Neuronal stem cell (in vitro differentiated cells): ENCODE measurements around the gene GCSH.

ENCODE experiments used
- DNase-seq: peaks from one replicate; pipeline ENCODE4 v3.0.0-alpha.2; 2013; ENCODE audit warnings: low spot score
- H2AFZ ChIP-seq: one replicate; pipeline ENCODE4 v1.6.1; 2013; ENCODE audit warnings: mild to moderate bottlenecking, low read length, inconsistent platforms
- H2AK5ac ChIP-seq: 2 replicates; pipeline ENCODE4 v1.6.1; 2013; ENCODE audit warnings: low read depth, mild to moderate bottlenecking, inconsistent platforms, low read length, moderate library complexity, mixed read lengths
- H2BK120ac ChIP-seq: 2 replicates; pipeline ENCODE4 v1.6.1; 2013; ENCODE audit warnings: low read depth, mild to moderate bottlenecking, inconsistent platforms, low read length, moderate library complexity, mixed read lengths
- H2BK12ac ChIP-seq: one replicate; pipeline ENCODE4 v1.6.1; 2013; ENCODE audit warnings: low read length, inconsistent platforms
- H2BK15ac ChIP-seq: 2 replicates; pipeline ENCODE4 v1.6.1; 2013; ENCODE audit warnings: mild to moderate bottlenecking, low read length, inconsistent platforms, mixed read lengths
- H2BK5ac ChIP-seq: one replicate; pipeline ENCODE4 v1.6.1; 2013; ENCODE audit warnings: inconsistent platforms, mild to moderate bottlenecking, low read length, moderate library complexity
- H3K14ac ChIP-seq: one replicate; pipeline ENCODE4 v1.6.1; 2013; ENCODE audit warnings: low read length, inconsistent platforms
- H3K18ac ChIP-seq: 2 replicates; pipeline ENCODE4 v1.6.1; 2013; ENCODE audit warnings: low read length, inconsistent platforms
- H3K23ac ChIP-seq: 2 replicates; pipeline ENCODE4 v1.6.1; 2013; ENCODE audit warnings: low read depth, mild to moderate bottlenecking, mixed read lengths, low read length, inconsistent platforms; ENCODE audit not compliant: poor library complexity
- H3K27ac ChIP-seq: replicated peaks from 3 replicates; pipeline ENCODE4 v1.5.1; 2013; ENCODE audit warnings: low read length, inconsistent platforms
- H3K27me3 ChIP-seq, 3 experiments: 2 replicates each; pipeline ENCODE4 v1.6.1; 2013; ENCODE audit warnings: low read length in 3 of 3, mild to moderate bottlenecking in 2 of 3, inconsistent platforms in 1 of 3, low read depth in 1 of 3, mixed read lengths in 1 of 3, moderate library complexity in 1 of 3; ENCODE audit not compliant: control insufficient read depth in 3 of 3, insufficient read depth in 3 of 3
- H3K36me3 ChIP-seq, 2 donors: replicated peaks in 1 of 2; 2 replicates each; pipeline ENCODE4 v1.6.1; 2013; ENCODE audit warnings: low read length in 2 of 2; ENCODE audit not compliant: control insufficient read depth in 2 of 2, insufficient read depth in 2 of 2
- H3K4ac ChIP-seq: 2 replicates; pipeline ENCODE4 v1.6.1; 2013; ENCODE audit warnings: inconsistent platforms, mild to moderate bottlenecking, low read length, moderate library complexity
- H3K4me1 ChIP-seq, 2 donors: 1 replicate in 1 of 2; 2 replicates in 1 of 2; pipeline ENCODE4 v1.6.1; 2013; ENCODE audit warnings: low read length in 2 of 2, low read depth in 1 of 2; ENCODE audit not compliant: control insufficient read depth in 2 of 2, insufficient read depth in 1 of 2
- H3K4me2 ChIP-seq: one replicate; pipeline ENCODE4 v1.6.1; 2013; ENCODE audit warnings: mild to moderate bottlenecking, low read length, inconsistent platforms; ENCODE audit not compliant: insufficient read depth, poor library complexity, severe bottlenecking
- H3K4me3 ChIP-seq, 2 donors: 2 replicates each; pipeline ENCODE4 v1.5.1; 2013; ENCODE audit warnings: low read length in 2 of 2, mild to moderate bottlenecking in 2 of 2, inconsistent platforms in 1 of 2, moderate library complexity in 1 of 2
- H3K79me1 ChIP-seq: one replicate; pipeline ENCODE4 v1.6.1; 2013; ENCODE audit warnings: low read depth, mild to moderate bottlenecking, inconsistent platforms, low read length, moderate library complexity
- H3K9ac ChIP-seq: one replicate; pipeline ENCODE4 v1.6.1; 2013; ENCODE audit warnings: mild to moderate bottlenecking, low read depth, low read length, inconsistent platforms; ENCODE audit not compliant: poor library complexity
- H3K9me3 ChIP-seq, 2 donors: replicated peaks in 1 of 2; 2 replicates each; pipeline versions ENCODE3 to v1.6.1; 2013; ENCODE audit warnings: low read length in 2 of 2, mild to moderate bottlenecking in 2 of 2, inconsistent platforms in 1 of 2, low read depth in 1 of 2, mixed read lengths in 1 of 2, moderate library complexity in 1 of 2; ENCODE audit not compliant: control insufficient read depth in 2 of 2, insufficient read depth in 1 of 2
- H4K8ac ChIP-seq: one replicate; pipeline ENCODE4 v1.6.1; 2013; ENCODE audit warnings: low read depth, mild to moderate bottlenecking, inconsistent platforms, low read length, moderate library complexity
- H4K91ac ChIP-seq: one replicate; pipeline ENCODE4 v1.6.1; 2013; ENCODE audit warnings: low read length, low read depth, mild to moderate bottlenecking, inconsistent platforms; ENCODE audit not compliant: poor library complexity
- WGBS, 2 donors: extraction: QIAGEN DNeasy Blood & Tissue Kit; methylation state at CpG; one replicate each; pipeline ENCODE4 v1.1.7; 2013; ENCODE audit warnings: missing lambda C conversion rate in 2 of 2, mixed read lengths in 1 of 2; ENCODE audit not compliant: insufficient read length in 2 of 2, insufficient replicate concordance in 1 of 2; ENCODE audit errors: extremely low coverage in 2 of 2; 5-methylcytosine and 5-hydroxymethylcytosine counted together

Gene GCSH

DNA sequence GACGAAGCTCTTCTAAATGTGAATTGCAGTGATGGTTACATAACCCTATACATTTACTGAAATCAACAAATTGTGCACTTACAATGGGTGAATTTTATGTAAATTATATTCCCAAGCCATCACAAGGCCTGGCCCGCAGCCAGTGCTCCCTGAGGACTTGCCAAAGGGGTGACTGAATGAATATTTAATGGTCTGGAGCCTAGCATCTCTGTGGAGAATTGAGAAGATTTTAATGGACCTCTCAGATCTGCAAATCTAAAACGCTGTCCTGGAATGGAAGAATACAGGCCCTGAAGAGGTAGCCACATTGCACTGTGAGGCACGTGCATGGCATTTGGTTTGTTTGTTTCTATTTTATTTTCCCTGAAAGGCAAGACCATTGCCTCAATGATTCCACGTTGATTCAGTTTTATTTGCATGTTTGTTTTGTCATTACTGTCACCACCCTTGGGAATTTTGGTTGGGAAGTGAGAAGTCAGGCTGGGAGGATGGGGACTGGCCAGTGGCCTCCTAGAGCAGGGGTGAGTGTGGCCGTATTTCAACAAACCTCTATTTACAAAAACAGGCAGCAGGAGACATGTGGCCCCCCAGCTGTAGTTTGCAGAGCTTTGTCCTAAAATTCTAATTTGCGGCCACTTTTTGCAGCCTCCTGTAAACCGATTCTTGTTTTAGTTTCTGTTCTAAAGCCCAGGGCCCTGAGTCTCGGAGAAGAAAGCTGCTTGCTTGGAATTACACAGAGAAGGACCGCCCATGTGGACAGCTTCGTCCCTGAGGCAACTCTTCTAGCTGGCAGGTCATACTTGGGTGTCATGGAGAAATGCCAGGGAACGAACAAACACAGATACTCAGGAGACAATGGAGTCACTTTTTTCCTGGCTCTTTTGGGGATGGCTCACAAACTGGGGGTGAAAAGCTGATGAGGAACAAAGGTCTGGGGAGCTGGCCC lies 40.5 kb upstream of the GCSH start:
- Histone ChIP-seq H3K4me2 (no peak overlapping the region), H4K8ac (no peak overlapping the region), H2BK12ac (no peak overlapping the region), H3K79me1 (no peaks in the 10 kb centered on the region), H3K18ac (no peak overlapping the region), H2BK5ac (no peak overlapping the region), H3K36me3 (no peaks in the 10 kb centered on the region), H3K4me1 (peaks cover 0 to 6% of the 10 kb centered on the region in 2 donors), H3K14ac (no peak overlapping the region), H3K23ac (no peak overlapping the region), H3K9me3 (no peaks in the 10 kb centered on the region), H3K4ac (no peak overlapping the region), H3K4me3 (no peak overlapping the region), H2AFZ (peak overlapping the region; percentile 64), H3K9ac (no peak overlapping the region), H2AK5ac (no peak overlapping the region), H4K91ac (no peak overlapping the region), H3K27me3 (peaks cover 0 to 4% (median 0%) of the 10 kb centered on the region in 3 experiments), H2BK120ac (no peak overlapping the region), H2BK15ac (no peak overlapping the region), H3K27ac (no peak overlapping the region)
- DNase-seq = no peak
- no CpG with 5 or more reads among the region's 12 CpGs for WGBS, 2 donors

DNA sequence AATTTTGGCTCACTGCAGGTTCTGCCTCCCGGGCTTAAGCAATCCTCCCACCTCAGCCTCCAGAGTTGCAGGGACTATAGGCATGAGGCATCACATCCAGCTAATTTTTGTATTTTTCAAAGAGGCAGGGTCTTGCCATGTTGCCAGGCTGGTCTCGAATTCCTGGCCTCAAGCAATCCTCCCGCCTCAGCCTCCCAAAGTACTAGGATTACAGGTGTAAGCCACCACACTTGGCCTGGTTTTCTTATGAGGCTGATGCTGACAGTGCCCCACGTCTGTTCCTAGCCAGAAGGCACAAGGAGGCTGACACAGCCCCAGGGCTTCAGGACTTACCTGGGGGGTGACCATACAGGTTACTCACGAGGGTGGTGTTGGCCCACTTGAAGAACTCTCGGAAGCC lies 33.9 kb upstream of the GCSH start:
- Histone ChIP-seq H2BK12ac (no peak overlapping the region), H3K4me1 (no peaks in the 10 kb centered on the region), H2BK5ac (no peak overlapping the region), H2AK5ac (no peak overlapping the region), H3K18ac (no peak overlapping the region), H3K4ac (no peak overlapping the region), H3K23ac (no peak overlapping the region), H2BK15ac (no peak overlapping the region), H3K4me2 (no peak overlapping the region), H2AFZ (no peak overlapping the region), H3K9ac (no peak overlapping the region), H4K8ac (no peak overlapping the region), H3K14ac (no peak overlapping the region), H2BK120ac (no peak overlapping the region), H3K27me3 (no peaks in the 10 kb centered on the region), H3K27ac (no peak overlapping the region), H3K79me1 (no peaks in the 10 kb centered on the region), H3K4me3 (no peak overlapping the region), H3K36me3 (no peaks in the 10 kb centered on the region), H3K9me3 (no peaks in the 10 kb centered on the region), H4K91ac (no peak overlapping the region)
- no CpG with 5 or more reads among the region's 6 CpGs for WGBS, 2 donors
- no peak for DNase-seq

DNA sequence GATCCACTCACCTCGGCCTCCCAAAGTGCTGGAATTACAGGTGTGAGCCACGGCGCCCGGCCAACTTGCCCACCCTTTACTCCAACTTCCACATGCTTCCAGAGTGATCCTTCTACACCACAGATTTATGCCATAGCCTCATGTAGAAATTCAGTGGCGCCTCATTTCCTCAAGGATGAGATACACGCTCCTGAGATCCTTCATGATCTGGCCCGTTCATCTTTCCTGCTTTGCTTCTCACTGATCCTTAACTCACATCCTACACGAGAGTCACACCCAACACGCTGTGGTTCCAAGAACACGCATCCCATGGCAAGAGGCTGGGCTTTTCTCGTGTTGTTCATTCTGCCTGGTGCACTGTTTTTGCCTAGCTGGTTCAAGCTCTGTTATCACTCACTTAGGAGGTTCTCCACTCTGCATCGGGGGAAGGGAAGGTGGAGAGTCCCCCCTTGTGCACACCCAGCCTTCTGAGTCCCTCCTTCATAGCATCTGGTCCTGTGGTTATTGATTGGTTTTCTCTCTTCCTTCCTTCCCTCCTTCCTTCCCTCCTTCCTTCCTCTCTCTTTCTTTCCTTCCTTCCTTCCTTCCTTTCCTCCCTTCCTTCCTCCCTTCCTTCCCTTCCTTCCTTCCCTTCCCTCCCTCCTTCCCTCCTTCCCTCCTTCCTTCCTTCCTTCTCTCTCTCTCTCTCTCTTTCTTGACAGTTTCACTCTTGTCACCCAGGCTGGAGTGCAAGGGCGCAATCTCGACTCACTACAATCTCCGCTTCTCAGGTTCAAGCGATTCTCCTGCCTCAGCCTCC lies 32.7 kb upstream of the GCSH start:
- no peak overlapping the region for H2AFZ ChIP-seq
- no peak overlapping the region for H3K23ac ChIP-seq
- H2BK5ac ChIP-seq = no peak overlapping the region
- no peak overlapping the region for H2AK5ac ChIP-seq
- no peak overlapping the region for H3K27ac ChIP-seq
- no peaks in the 10 kb centered on the region for H3K9me3 ChIP-seq
- no peak overlapping the region for H2BK12ac ChIP-seq
- no CpG with 5 or more reads among the region's 16 CpGs for WGBS, 2 donors
- no peaks in the 10 kb centered on the region for H3K36me3 ChIP-seq
- H4K8ac ChIP-seq = no peak overlapping the region
- no peak overlapping the region for H3K9ac ChIP-seq
- H2BK15ac ChIP-seq = no peak overlapping the region
- H3K4ac ChIP-seq = no peak overlapping the region
- H3K27me3 ChIP-seq = no peaks in the 10 kb centered on the region
- H3K79me1 ChIP-seq = no peaks in the 10 kb centered on the region
- no peak overlapping the region for H4K91ac ChIP-seq
- no peak for DNase-seq
- H2BK120ac ChIP-seq = no peak overlapping the region
- H3K4me3 ChIP-seq = no peak overlapping the region
- no peaks in the 10 kb centered on the region for H3K4me1 ChIP-seq
- H3K18ac ChIP-seq = no peak overlapping the region
- no peak overlapping the region for H3K4me2 ChIP-seq
- no peak overlapping the region for H3K14ac ChIP-seq

DNA sequence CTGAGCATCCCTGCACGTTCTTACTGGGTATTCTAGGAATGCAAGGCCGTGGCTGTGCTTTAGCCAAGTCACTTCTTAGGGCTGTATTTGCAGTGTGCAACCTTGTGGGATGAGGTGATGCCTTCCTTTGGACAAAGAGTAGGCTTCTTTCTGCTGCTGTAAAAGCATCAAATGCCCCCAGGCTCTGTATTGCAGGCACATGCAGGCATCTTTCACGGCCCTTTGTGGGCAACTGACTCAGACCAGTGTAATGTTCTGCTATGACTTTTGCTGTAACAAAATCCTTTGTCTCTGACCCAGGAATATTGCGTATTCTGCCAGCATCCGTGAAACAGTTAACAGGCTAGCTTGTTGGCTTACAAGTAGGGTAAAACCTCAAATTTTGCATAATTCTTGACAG lies 30.9 kb upstream of the GCSH start:
- no peaks in the 10 kb centered on the region for H3K4me1 ChIP-seq
- DNase-seq = no peak
- H2BK12ac ChIP-seq = no peak overlapping the region
- no CpG with 5 or more reads among the region's 5 CpGs for WGBS, 2 donors
- no peak overlapping the region for H2AFZ ChIP-seq
- no peaks in the 10 kb centered on the region for H3K79me1 ChIP-seq
- no peak overlapping the region for H4K91ac ChIP-seq
- no peak overlapping the region for H3K23ac ChIP-seq
- H2AK5ac ChIP-seq = no peak overlapping the region
- no peak overlapping the region for H2BK15ac ChIP-seq
- no peak overlapping the region for H2BK5ac ChIP-seq
- H3K27ac ChIP-seq = no peak overlapping the region
- peaks cover 0 to 2% of the 10 kb centered on the region in 2 donors for H3K9me3 ChIP-seq
- no peak overlapping the region for H4K8ac ChIP-seq
- H2BK120ac ChIP-seq = no peak overlapping the region
- H3K14ac ChIP-seq = no peak overlapping the region
- no peak overlapping the region for H3K4me3 ChIP-seq
- H3K9ac ChIP-seq = no peak overlapping the region
- H3K36me3 ChIP-seq = no peaks in the 10 kb centered on the region
- no peak overlapping the region for H3K4me2 ChIP-seq
- no peak overlapping the region for H3K4ac ChIP-seq
- no peak overlapping the region for H3K18ac ChIP-seq
- H3K27me3 ChIP-seq = no peaks in the 10 kb centered on the region
